GM19395 (cell line): ENCODE data around the gene VPS26B.
"Not testable (repeated sequence)": the region's sequence is repeated elsewhere in the genome, so short reads cannot be mapped to it uniquely, and the experiment has no call there.

ENCODE experiments used
- ATAC-seq: cut with Tn5 transposase; IDR thresholded peaks from one replicate; pipeline ENCODE4 v1.9.1; 2021; ENCODE audit warnings: mild to moderate bottlenecking, moderate library complexity; ENCODE audit not compliant: unreplicated experiment

VPS26B gene

DNA sequence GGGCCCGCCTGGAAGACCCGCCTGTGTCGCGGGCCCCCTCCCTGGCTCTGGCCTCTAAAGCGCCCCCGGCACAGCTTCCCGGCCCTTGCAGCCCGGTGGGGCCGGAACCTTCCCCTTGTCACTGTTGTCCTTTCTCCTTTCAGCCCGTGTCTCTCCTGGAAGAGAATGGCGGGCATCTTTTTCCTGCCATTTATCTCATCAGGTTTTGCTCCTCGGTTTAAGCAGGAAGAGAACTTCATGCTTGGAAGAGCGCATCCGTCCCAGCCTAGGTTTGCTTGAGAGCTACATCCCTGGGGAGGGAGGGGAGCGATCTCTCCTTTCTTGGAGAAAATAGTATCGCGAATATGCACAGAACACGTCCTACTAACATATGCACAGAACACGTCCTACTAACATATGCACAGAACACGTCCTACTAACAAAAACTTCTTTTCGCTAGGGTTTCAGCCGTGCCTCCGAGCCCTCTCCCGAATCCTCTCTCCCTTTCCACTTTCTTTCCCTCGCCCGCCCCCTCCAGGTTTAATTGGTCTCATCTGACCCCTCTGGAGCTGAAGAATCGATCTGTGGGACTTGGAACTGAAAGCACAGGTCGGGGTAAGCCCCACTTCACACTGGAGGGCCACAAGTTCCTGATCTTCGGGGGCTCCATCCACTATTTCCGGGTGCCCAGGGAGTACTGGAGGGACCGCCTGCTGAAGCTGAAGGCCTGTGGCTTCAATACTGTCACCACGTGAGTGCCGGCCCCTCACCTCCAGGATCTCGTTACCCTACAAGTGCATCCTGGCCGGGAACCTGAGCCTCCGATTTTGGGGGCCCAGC, 52.9 kb downstream of the VPS26B start:
- ATAC-seq = no peak

DNA sequence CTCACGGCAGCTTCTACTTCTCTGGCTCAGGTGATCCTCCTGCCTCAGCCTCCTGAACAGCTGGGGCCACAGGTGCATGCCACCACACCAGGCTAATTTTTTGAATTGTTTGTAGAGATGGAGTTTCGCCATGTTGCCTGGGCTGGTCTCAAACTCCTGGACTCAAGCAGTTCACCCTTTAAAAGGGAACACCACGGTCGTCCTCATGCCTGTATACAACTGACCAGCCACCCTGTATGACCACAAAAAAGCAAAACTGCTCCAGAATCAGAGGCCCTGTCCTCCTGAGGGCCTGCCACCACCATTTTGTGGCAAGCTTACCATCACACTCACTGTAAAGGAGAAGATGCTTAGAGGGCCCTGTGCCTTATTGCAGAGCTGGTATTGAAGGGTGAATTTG, 53.9 kb downstream of the VPS26B start:
- no peak for ATAC-seq

DNA sequence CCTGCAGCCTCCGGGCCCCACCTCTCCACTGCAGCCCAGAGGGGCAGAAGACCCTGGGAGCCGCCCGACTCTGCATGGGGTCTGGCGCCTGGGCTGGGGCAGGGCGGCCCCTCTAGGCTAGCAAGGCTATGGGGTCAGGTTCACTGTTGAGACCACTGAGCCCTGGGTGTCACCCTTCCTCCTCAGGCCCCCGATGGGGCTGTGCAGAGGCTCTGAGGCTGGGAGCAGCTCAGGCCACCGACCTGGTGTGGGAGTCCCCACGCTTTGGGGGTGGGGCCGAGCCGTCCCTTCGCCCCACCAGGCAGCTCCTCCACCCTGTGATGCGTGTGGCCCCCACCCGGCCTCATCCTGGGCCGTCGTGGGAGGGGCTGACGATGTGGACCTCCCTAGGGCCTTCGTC, 57.2 kb downstream of the VPS26B start:
- not testable (repeated sequence) for ATAC-seq

DNA sequence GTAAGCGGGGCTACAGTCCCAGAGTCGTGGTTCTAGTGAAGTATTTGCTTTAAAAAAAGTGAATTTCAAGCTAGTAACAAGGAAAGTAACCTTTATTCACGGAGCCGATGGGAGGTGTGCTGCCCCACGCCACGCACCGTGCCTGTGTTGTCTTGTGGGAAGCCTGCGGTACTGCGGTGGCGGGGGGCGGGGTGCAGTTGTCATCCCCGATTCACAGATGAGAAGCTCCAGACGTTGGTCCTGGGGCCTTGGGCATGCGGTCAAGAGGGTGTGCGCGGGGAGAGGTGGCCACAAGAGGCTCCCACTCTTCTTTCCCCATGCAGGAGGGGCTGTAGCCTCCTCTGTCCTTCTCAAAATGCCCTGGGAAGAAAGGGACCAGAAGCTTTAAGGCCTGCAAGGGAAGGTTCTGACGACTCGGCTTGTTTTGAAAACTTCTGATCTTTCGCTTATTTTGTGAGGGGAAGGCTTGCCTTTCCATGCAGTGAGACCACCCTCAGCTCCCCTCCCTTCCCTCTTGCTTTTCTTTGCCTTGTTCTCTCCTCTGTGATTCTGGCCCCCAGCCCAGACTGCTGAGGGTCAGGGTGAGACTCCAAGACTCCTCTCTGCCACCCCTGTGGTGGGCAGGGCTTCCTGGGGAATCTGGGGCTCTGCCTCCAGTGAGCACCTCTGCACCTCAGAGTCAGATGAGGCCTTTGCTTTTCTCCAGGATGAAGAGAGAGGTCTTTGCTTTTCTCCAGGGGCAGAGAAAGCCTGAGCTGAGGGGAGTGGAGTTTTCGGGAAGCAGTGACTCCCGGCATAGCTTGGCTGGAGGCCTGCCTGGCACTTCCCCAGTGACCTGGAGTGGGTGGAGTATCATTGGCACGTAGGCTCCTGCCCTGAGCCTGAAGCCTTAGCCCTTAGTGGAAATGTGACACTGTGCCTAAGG, 57.9 kb downstream of the VPS26B start:
- ATAC-seq = no peak

DNA sequence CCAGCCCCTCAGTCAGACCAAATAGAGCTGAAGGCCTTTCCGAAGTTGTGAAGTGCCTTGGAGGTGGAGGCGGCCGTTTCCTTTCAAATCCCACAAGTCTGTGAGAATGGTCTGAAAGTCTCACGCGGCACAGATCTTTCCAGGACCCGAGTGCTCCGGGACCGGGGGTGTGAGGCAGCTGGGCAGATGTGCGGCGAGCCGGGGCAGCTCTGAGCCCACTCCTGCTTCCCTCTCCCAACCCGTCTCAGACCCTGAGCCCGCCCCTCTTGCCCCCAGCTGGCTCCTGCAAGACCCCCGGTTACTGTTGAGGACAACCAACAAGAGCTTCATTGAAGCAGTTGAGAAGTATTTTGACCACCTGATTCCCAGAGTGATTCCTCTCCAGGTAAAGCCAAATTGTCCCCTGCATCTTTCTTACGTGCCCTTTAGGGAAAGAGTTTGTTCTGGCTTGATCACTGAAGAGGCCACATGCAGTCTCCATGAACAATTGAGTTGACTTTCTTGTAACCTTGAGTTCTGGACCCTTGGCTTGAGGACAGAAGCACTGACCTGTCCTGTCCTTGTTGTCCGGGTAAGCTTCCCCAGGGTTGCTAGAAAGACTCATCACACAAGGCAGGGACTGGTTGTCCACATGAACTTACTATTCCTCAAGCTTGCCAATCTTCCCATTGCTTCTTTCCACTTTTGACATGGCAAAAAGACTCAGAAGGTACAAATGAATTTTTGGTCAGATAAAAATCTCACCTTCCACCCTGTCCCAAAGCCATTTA, 59.2 kb downstream of the VPS26B start:
- ATAC-seq = no peak

DNA sequence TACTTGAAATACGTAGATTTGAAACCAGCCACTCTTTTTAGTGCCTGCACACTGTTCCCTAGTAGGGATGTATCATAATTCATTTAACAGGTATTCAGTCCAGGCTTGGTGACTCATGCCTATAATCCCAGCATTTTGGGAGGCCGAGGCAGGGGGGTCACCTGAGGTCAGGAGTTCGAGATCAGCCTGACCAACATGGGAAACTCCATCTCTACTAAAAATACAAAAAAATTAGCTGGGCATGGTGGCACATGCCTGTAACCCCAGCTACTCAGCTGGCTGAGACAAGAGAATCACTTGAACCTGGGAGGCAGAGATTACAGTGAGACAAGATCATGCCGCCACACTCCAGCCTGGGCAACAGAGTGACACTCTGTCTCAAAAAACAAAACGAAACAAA, 59.9 kb downstream of the VPS26B start:
- not testable (repeated sequence) for ATAC-seq

DNA sequence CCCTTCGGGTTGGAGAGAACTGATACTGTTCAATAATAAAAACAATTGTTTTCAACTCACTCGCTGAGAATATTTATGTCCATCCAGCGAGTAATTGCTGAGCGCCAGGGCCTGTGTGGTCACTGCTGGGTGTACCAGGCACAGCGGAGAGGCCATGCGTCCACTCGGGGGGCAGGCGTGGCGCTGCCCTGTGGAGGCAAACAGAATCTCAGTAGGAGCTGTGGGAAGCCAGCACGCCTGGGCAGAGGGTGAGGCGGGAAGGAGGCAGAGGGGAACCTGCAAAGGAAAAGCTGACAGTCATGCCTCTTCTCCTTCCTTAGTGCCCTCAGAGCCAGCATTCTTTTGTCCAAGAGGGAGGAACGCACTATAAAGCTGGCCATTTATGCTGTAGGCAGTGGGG, 63.1 kb downstream of the VPS26B start:
- no peak for ATAC-seq

DNA sequence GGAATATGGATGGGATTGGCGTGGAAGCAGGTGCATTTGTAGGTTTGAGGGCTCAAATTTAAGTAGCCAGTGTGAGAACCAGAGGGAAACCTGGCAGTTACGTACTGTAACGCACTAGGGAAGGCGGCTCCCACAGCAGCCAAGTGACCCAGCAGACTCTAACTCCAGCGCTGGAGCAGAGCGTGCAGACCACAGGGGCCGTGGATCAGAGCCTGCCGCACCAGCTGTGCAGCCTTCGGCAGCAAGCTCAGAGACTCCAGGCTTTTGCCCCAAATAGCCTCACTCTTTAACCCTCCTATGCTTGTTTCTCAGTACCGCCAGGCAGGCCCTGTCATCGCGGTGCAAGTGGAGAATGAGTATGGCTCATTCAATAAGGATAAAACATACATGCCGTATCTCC, 64.0 kb downstream of the VPS26B start:
- no peak for ATAC-seq

DNA sequence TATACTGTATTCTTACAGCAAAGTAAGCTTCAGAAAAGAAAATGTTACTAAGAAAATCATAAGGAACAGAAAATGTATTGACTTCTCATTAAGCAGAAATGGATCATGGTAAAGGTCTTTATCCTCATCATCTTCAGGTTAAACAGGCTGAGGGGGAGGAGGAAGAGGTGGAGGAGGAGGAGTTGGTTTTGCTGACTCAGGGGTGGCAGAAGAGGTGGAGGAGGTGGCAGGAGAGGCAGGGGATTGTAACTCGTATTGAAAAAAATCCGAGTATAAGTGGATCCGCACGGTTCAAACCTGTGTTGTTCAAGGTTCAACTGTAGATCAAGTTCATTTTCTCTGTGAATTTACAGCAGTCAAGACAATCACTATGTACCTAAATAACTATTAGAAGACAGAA, 64.7 kb downstream of the VPS26B start:
- ATAC-seq = no peak

DNA sequence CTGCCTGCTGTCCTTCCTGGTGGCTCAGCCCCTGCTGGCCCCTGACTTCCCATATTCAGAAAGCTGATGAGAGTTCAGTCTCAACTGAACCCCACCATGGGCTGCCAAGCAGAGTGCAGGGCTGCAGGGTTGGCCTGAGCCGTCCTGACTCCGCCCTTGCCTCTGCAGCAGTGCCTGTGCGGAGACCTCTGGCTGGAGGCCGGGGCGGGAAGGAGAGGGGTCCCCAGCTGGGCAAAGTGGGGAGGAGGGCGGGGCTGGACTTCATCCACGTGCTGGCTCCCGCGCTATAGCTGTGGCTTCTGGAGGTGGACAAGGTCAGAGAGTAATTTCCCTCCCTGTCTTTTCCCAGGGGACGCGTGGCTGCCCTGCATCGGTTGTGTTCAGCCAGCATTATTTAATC, 65.3 kb downstream of the VPS26B start:
- no peak for ATAC-seq

DNA sequence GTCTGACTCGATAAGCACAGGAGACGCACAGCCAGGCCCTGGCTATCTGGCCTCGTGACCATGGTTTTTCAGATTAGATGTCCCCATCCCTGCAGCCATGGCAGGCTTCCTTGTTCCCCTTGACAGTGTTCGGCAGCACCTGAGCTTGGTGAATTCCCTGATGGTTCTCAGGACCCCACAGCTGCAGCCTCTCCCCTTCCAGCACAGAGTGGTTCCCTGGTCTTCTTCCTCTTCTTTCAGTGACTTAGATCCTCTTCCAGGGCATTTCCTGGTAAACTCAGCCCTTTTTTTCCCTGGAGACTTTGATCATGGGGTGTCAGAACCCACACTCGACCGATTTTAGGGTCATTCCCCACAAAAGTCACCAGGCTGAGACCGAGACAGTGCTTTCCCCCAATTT, 66.2 kb downstream of the VPS26B start:
- no peak for ATAC-seq

DNA sequence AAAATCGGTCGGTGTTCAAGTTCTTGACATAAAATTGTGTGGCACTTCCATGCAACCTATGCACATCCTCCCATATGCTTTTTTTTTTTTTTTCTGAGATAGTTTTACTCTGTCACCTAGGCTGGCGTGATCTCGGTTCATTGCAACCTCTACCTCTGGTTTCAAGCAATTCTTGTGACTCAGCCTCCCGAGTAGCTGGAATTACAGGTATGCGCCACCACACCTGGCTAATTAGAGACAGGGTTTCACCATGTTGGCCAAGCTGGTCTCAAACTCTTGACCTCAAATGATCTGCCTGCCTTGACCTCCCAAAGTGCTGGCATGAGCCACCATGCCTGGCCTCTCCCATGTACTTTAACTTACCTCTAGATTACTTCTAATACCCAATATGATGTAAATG, 66.7 kb downstream of the VPS26B start:
- no peak for ATAC-seq

DNA sequence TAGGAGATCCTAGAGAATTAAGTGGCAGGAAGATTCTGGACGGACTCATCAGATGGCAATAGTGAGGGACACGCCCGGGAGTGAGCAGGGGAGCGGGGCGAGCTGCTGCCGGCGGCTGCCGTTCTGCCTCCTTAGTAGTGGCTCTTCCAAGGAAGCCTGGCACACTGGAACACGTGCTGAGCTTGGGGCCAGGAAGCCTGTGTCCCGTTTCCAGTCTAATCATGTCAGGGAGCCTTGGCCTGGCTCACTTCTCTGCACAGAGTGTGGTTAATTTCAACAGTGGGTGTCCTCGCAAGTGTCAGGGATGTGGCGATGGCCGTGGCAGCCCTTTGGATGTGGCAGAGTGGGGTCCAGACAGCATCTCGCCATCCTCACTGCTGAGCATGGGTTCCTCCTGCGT, 68.2 kb downstream of the VPS26B start:
- ATAC-seq = no peak

DNA sequence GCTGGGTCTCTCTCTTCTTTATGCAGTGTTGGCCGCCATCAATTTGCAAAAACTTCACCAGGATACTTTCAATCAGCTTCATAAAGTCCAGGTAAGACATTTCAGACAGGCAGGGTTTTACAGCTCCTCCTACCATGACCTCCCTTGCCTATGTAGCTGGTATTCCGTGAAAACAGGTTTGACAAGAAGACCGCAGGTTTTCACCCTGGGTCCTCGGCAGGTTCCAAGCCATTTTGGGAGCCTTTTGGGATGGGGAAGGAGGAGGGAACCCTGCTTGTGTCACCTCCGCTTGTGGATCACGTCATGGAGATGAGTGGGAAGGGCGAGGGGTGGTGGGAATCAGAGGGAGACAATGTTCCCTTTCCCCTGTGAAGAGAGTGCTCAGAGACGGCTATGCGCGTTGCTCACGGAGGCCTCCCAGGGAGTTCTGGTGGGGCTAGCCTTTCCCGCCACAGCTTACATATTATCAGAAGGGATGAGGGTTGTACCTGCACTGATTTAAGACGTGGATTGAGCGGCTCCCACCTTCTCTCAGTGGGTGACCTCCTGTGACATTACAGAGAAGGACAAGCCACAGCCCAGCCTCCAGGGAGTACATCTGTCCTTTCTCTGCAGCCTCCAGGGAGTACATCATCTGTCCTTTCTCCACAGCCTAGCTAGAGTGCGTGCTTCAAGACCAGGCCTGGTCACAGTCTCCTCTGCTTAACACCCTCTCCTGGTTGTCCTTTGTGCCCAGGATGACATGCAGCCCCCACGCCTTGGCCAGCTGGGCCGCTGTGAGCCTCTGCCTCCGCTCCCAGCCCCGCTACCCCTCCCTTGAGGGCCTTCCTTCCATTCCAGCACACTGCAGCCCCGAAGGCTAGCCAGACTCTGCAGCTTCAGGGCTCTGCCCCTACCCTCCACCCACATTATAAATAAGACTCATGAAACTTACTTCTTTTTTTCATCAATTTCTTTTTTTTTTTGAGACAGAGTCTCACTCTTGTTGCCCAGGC, 68.9 kb downstream of the VPS26B start:
- ATAC-seq = no peak

DNA sequence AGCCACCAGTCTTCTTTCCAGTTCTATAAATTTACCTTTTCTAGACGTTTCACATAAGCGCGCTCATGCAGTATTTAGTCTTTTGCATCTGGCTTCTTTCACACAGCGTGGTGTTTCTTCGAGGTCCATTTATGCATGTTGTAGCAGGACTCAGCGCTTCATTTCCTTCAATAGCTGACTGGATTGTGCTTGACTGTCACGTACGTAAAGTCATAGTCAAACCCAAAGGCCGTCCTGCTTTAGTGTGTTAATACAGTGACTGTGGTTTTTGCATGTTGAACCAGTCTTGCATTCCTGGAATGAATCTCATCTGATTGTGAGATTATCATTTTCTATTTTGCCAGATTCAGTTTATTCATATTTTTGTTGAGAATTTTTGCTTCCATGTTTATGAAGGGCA, 70.2 kb downstream of the VPS26B start:
- ATAC-seq = no peak
